Neural progenitor cell (in vitro differentiated cells): ENCODE measurements around the gene ADCK1. TPM values are rescaled to one million over a fixed set of nuclear protein-coding genes. Genes with fewer than 3 reads are reported as not detected.

Experiments used
- DNase-seq: peaks from one replicate; pipeline ENCODE4 v3.0.0-alpha.2; 2016; ENCODE audit warnings: low spot score
- H2AFZ ChIP-seq: fragments of 200-600 bp; sonication (generic); replicated peaks from 2 replicates; pipeline ENCODE4 v1.6.1; 2016; ENCODE audit warnings: antibody characterized with exemption
- H3F3A ChIP-seq: fragments of 200-600 bp; sonication (generic); 2 replicates; pipeline ENCODE4 v1.6.1; 2016; ENCODE audit warnings: antibody characterized with exemption, low read depth
- H3K27ac ChIP-seq: fragments of 200-600 bp; sonication (generic); 2 replicates; pipeline ENCODE4 v1.5.1; 2016; ENCODE audit warnings: mild to moderate bottlenecking
- H3K27me3 ChIP-seq: fragments of 200-600 bp; sonication (generic); 2 replicates; pipeline ENCODE4 v1.6.1; 2016; ENCODE audit warnings: mild to moderate bottlenecking, moderate library complexity
- H3K36me3 ChIP-seq: fragments of 200-600 bp; sonication (generic); 2 replicates; pipeline ENCODE4 v1.5.1; 2016
- H3K4me1 ChIP-seq: fragments of 200-600 bp; sonication (generic); 2 replicates; pipeline ENCODE4 v1.6.1; 2016; ENCODE audit warnings: mixed run types
- H3K4me2 ChIP-seq: fragments of 200-600 bp; sonication (generic); 2 replicates; pipeline ENCODE4 v1.6.1; 2016
- H3K4me3 ChIP-seq: fragments of 200-600 bp; sonication (generic); 2 replicates; pipeline ENCODE4 v1.5.1; 2016
- H3K79me2 ChIP-seq: fragments of 200-600 bp; sonication (generic); 2 replicates; pipeline ENCODE4 v1.6.1; 2016; ENCODE audit warnings: low read depth
- H3K9ac ChIP-seq: fragments of 200-600 bp; sonication (generic); 2 replicates; pipeline ENCODE4 v1.6.1; 2016
- H3K9me3 ChIP-seq: fragments of 200-600 bp; sonication (generic); 2 replicates; pipeline ENCODE4 v1.5.1; 2016; ENCODE audit warnings: low read depth
- H4K20me1 ChIP-seq: fragments of 200-600 bp; sonication (generic); 2 replicates; pipeline ENCODE4 v1.6.1; 2016; ENCODE audit warnings: low read depth
- H3K27ac Mint-ChIP-seq: 3 replicates; pipeline ENCODE4 v1.8.0; 2021; ENCODE audit warnings: mixed read lengths
- H3K27me3 Mint-ChIP-seq: 2 replicates; pipeline ENCODE4 v1.8.0; 2022; ENCODE audit warnings: low read depth, mild to moderate bottlenecking, inconsistent platforms, moderate library complexity, mixed read lengths; ENCODE audit not compliant: insufficient read depth
- H3K36me3 Mint-ChIP-seq: 3 replicates; pipeline ENCODE4 v1.8.0; 2021; ENCODE audit warnings: mixed read lengths
- H3K4me1 Mint-ChIP-seq: 3 replicates; pipeline ENCODE4 v1.8.0; 2021; ENCODE audit warnings: mixed read lengths
- H3K4me3 Mint-ChIP-seq: 3 replicates; pipeline ENCODE4 v1.8.0; 2021; ENCODE audit warnings: mild to moderate bottlenecking, moderate library complexity, mixed read lengths
- H3K9me3 Mint-ChIP-seq: 3 replicates; pipeline ENCODE4 v1.8.0; 2020; ENCODE audit warnings: mixed read lengths
- CTCF ChIP-seq: fragments of 200-600 bp; sonication (generic); IDR thresholded peaks from 2 replicates; pipeline ENCODE4 v1.5.1; 2017; ENCODE audit warnings: antibody characterized with exemption, mild to moderate bottlenecking
- EZH2 ChIP-seq: fragments of 200-600 bp; sonication (generic); IDR thresholded peaks from 2 replicates; pipeline ENCODE4 v1.6.1; 2017; ENCODE audit warnings: antibody characterized with exemption, mild to moderate bottlenecking, moderate library complexity
- EZH2phosphoT487 ChIP-seq: fragments of 200-600 bp; sonication (generic); IDR thresholded peaks from 2 replicates; pipeline ENCODE4 v1.6.1; 2017; ENCODE audit warnings: antibody characterized with exemption
- total RNA-seq: library from RNA; depleted of rRNA; stranded (reverse); fragments of >200 nt; gene quantifications from 2 replicates; pipeline ENCODE4 v1.2.3, GENCODE V29; 2015; ENCODE audit warnings: low replicate concordance

Gene ADCK1
- total RNA-seq, 1 donor from 2014 or later = 1.6 TPM

- Histone ChIP-seq H3K27me3 (peaks cover 16% of the 10 kb centered on the region), H2AFZ (no peak overlapping the region), H3K4me3 (no peak overlapping the region), H3K4me1 (peaks cover 5% of the 10 kb centered on the region), H3K36me3 (no peaks in the 10 kb centered on the region), H4K20me1 (no peaks in the 10 kb centered on the region), H3K9me3 (no peaks in the 10 kb centered on the region), H3K79me2 (no peaks in the 10 kb centered on the region), H3F3A (no peaks in the 10 kb centered on the region), H3K9ac (no peak overlapping the region), H3K4me2 (no peak overlapping the region), H3K27ac (no peak overlapping the region)
- no peaks in the 10 kb centered on the region for H3K9me3 Mint-ChIP-seq
- no peak overlapping the region for H3K27ac Mint-ChIP-seq
- peaks cover 11% of the 10 kb centered on the region for H3K27me3 Mint-ChIP-seq
- no peak for DNase-seq
- peaks cover 2% of the 10 kb centered on the region for H3K4me1 Mint-ChIP-seq
- H3K36me3 Mint-ChIP-seq = no peaks in the 10 kb centered on the region
- TF ChIP-seq EZH2phosphoT487 (no peak), EZH2 (no peak), CTCF (no peak)
- no peak overlapping the region for H3K4me3 Mint-ChIP-seq
Measured at GRCh38 chr14:77970646-77971045, 170.7 kb downstream of the ADCK1 start.

GRCh38 chr14:77973246-77973645, 173.3 kb downstream of the ADCK1 start:
- no peaks in the 10 kb centered on the region for H3K36me3 Mint-ChIP-seq
- Histone ChIP-seq H3K27ac (no peak overlapping the region), H2AFZ (no peak overlapping the region), H3K4me3 (no peak overlapping the region), H3K36me3 (no peaks in the 10 kb centered on the region), H3K27me3 (no peaks in the 10 kb centered on the region), H3F3A (no peaks in the 10 kb centered on the region), H3K4me1 (no peaks in the 10 kb centered on the region), H3K9ac (no peak overlapping the region), H4K20me1 (no peaks in the 10 kb centered on the region), H3K9me3 (no peaks in the 10 kb centered on the region), H3K4me2 (no peak overlapping the region), H3K79me2 (no peaks in the 10 kb centered on the region)
- no peaks in the 10 kb centered on the region for H3K4me1 Mint-ChIP-seq
- H3K27me3 Mint-ChIP-seq = no peaks in the 10 kb centered on the region
- H3K9me3 Mint-ChIP-seq = no peaks in the 10 kb centered on the region
- no peak for DNase-seq
- TF ChIP-seq CTCF (no peak), EZH2phosphoT487 (no peak), EZH2 (no peak)
- no peak overlapping the region for H3K27ac Mint-ChIP-seq
- H3K4me3 Mint-ChIP-seq = no peak overlapping the region

- Histone ChIP-seq H3K27ac (no peak overlapping the region), H3K9me3 (no peaks in the 10 kb centered on the region), H3K79me2 (no peaks in the 10 kb centered on the region), H4K20me1 (no peaks in the 10 kb centered on the region), H3K9ac (no peak overlapping the region), H3F3A (peaks cover 9% of the 10 kb centered on the region), H3K36me3 (no peaks in the 10 kb centered on the region), H2AFZ (no peak overlapping the region), H3K4me3 (no peak overlapping the region), H3K4me2 (no peak overlapping the region), H3K27me3 (peaks cover 19% of the 10 kb centered on the region), H3K4me1 (peaks cover 12% of the 10 kb centered on the region)
- H3K4me3 Mint-ChIP-seq = no peak overlapping the region
- no peaks in the 10 kb centered on the region for H3K36me3 Mint-ChIP-seq
- no peak for DNase-seq
- peaks cover 16% of the 10 kb centered on the region for H3K27me3 Mint-ChIP-seq
- TF ChIP-seq CTCF (no peak), EZH2phosphoT487 (no peak), EZH2 (no peak)
- H3K27ac Mint-ChIP-seq = no peak overlapping the region
- peaks cover 11% of the 10 kb centered on the region for H3K4me1 Mint-ChIP-seq
- peaks cover 3% of the 10 kb centered on the region for H3K9me3 Mint-ChIP-seq
Measured at GRCh38 chr14:77976591-77976990, 176.7 kb downstream of the ADCK1 start.
